ENCODE data around the gene PI4KA.
"Not testable (repeated sequence)": the region's sequence is repeated elsewhere in the genome, so short reads cannot be mapped to it uniquely, and the experiment has no call there.

Gene PI4KA

GRCh38 chr22:20736891-20737290 is 121.7 kb downstream of the PI4KA start:
- not testable (repeated sequence) for H3K27ac ChIP-seq (replicated peaks); DNase-seq (ENCODE audit: low read depth in 1 of 2, low spot score in 1 of 2); H3K4me3 ChIP-seq (replicated peaks; ENCODE audit: insufficient read depth, low read length); H3K27me3 ChIP-seq (ENCODE audit: insufficient read depth, poor library complexity, severe bottlenecking)

DNA sequence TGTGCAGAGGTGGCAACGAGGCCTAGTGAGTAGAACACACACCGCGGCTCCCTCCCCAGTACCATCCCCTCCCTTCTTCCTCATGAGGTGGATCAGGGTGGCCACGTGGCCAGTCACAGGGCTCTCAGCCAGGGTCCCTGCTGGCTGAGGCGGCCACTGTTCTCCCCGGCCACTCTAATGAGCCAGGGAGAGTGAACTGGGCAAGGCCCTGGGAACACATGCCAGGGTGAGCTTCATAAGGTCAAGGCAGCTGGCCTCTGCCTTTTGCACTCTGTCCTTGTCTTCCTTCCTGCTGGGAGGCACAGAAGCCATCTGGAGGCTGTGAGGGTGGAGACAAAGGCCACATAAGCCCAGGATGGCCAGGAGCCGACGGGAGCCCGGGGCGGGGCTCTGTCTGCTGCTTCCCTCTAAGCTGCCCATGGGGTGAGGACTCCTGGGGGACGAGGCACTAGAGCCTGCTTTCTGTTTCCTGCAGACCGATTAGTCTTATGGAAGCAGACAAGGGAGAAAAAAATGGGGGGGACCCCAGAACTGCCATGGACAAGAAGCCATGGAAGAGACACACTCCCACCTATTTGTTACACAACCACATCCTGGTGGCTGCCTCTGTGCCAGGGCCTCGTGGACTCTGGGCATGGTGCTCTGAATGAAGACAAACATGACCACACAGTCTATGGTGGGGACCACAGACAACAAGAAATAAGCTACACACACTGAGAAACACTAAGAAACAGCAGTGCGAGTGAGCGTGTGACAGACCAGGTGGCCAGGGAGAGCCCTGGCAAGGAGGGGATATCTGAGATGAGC is 123.1 kb downstream of the PI4KA start:
- not testable (repeated sequence) for H3K27ac ChIP-seq (replicated peaks); DNase-seq (ENCODE audit: low read depth in 1 of 2, low spot score in 1 of 2)

GRCh38 chr22:20732431-20732830 is 126.2 kb downstream of the PI4KA start:
- DNase-seq (ENCODE audit: low read depth in 1 of 2, low spot score in 1 of 2); H3K4me3 ChIP-seq (replicated peaks; ENCODE audit: insufficient read depth, low read length); H3K27me3 ChIP-seq (ENCODE audit: insufficient read depth, poor library complexity, severe bottlenecking): not testable (repeated sequence)

More for the DNA sequence above, 123.1 kb downstream of the PI4KA start:
- H3K27me3 ChIP-seq (ENCODE audit: insufficient read depth, poor library complexity, severe bottlenecking); H3K4me3 ChIP-seq (replicated peaks; ENCODE audit: insufficient read depth, low read length): not testable (repeated sequence)

GRCh38 chr22:20729194-20729593 is 129.4 kb downstream of the PI4KA start:
- H3K27me3 ChIP-seq (ENCODE audit: insufficient read depth, poor library complexity, severe bottlenecking) = no peaks in the 10 kb centered on the region
- DNase-seq (ENCODE audit: low read depth in 1 of 2, low spot score in 1 of 2) = no peak
- TF ChIP-seq, protein P1, sequence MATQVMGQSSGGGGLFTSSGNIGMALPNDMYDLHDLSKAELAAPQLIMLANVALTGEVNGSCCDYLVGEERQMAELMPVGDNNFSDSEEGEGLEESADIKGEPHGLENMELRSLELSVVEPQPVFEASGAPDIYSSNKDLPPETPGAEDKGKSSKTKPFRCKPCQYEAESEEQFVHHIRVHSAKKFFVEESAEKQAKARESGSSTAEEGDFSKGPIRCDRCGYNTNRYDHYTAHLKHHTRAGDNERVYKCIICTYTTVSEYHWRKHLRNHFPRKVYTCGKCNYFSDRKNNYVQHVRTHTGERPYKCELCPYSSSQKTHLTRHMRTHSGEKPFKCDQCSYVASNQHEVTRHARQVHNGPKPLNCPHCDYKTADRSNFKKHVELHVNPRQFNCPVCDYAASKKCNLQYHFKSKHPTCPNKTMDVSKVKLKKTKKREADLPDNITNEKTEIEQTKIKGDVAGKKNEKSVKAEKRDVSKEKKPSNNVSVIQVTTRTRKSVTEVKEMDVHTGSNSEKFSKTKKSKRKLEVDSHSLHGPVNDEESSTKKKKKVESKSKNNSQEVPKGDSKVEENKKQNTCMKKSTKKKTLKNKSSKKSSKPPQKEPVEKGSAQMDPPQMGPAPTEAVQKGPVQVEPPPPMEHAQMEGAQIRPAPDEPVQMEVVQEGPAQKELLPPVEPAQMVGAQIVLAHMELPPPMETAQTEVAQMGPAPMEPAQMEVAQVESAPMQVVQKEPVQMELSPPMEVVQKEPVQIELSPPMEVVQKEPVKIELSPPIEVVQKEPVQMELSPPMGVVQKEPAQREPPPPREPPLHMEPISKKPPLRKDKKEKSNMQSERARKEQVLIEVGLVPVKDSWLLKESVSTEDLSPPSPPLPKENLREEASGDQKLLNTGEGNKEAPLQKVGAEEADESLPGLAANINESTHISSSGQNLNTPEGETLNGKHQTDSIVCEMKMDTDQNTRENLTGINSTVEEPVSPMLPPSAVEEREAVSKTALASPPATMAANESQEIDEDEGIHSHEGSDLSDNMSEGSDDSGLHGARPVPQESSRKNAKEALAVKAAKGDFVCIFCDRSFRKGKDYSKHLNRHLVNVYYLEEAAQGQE (IDR thresholded peaks at IDR 0.05; ENCODE audit: insufficient replicate concordance, low read depth) = no peak
- TF ChIP-seq GABPA (IDR thresholded peaks at IDR 0.05; ENCODE audit: low read depth) (no peak), SPI1 (IDR thresholded peaks at IDR 0.05; ENCODE audit: borderline replicate concordance, low read depth) (no peak), POLR2AphosphoS5 (IDR thresholded peaks at IDR 0.05; ENCODE audit: low read depth) (no peak), CTCF (IDR thresholded peaks at IDR 0.05; ENCODE audit: insufficient read depth, low read length) (no peak)
- no peak overlapping the region for H3K27ac ChIP-seq (replicated peaks)
- H3K4me3 ChIP-seq (replicated peaks; ENCODE audit: insufficient read depth, low read length) = no peak overlapping the region

More at GRCh38 chr22:20732431-20732830, 126.2 kb downstream of the PI4KA start:
- not testable (repeated sequence) for H3K27ac ChIP-seq (replicated peaks)

- H3K27me3 ChIP-seq (ENCODE audit: insufficient read depth, poor library complexity, severe bottlenecking) = no peaks in the 10 kb centered on the region
- TF ChIP-seq, protein P1 (IDR thresholded peaks at IDR 0.05; ENCODE audit: insufficient replicate concordance, low read depth) = no peak
- TF ChIP-seq POLR2AphosphoS5 (IDR thresholded peaks at IDR 0.05; ENCODE audit: low read depth) = no peak
- no peak for TF ChIP-seq CTCF (IDR thresholded peaks at IDR 0.05; ENCODE audit: insufficient read depth, low read length)
- no peak for TF ChIP-seq SPI1 (IDR thresholded peaks at IDR 0.05; ENCODE audit: borderline replicate concordance, low read depth)
- no peak for TF ChIP-seq GABPA (IDR thresholded peaks at IDR 0.05; ENCODE audit: low read depth)
- H3K27ac ChIP-seq (replicated peaks) = no peak overlapping the region
- H3K4me3 ChIP-seq (replicated peaks; ENCODE audit: insufficient read depth, low read length) = no peak overlapping the region
- DNase-seq (ENCODE audit: low read depth in 1 of 2, low spot score in 1 of 2) = no peak
Measured at GRCh38 chr22:20728523-20729190, 130.0 kb downstream of the PI4KA start.

Measured in HL-60 (cell line).